Epidermal melanocyte (primary cell): ENCODE measurements around the gene GATA3.

Source experiments
- DNase-seq: peaks from one replicate; pipeline ENCODE4 v3.0.0; 2011; ENCODE audit warnings: low spot score; ENCODE audit not compliant: insufficient read length

GATA3 gene

GRCh38 chr10:8037941-8038894 is 16.3 kb upstream of the GATA3 start:
- no peak for DNase-seq

- no peak for DNase-seq
Observed at GRCh38 chr10:8039321-8039881, 15.1 kb upstream of the GATA3 start.

GRCh38 chr10:8040651-8041050 is 13.8 kb upstream of the GATA3 start:
- DNase-seq, result no peak

- no peak for DNase-seq
Observed at GRCh38 chr10:8041284-8041991, 13.1 kb upstream of the GATA3 start.

GRCh38 chr10:8041992-8042720 is 12.3 kb upstream of the GATA3 start:
- no peak for DNase-seq

- DNase-seq, result no peak
Observed at GRCh38 chr10:8042721-8043568, 11.5 kb upstream of the GATA3 start.

GRCh38 chr10:8043569-8044306 is 10.8 kb upstream of the GATA3 start:
- no peak for DNase-seq

GRCh38 chr10:8044331-8044907 is 10.1 kb upstream of the GATA3 start:
- DNase-seq, result no peak

- no peak for DNase-seq
Observed at GRCh38 chr10:8044908-8045725, 9.4 kb upstream of the GATA3 start.

GRCh38 chr10:8045726-8046494 is 8.6 kb upstream of the GATA3 start:
- DNase-seq, result no peak

GRCh38 chr10:8047452-8048280 is 6.8 kb upstream of the GATA3 start:
- no peak for DNase-seq

GRCh38 chr10:8048281-8049008 is 6.0 kb upstream of the GATA3 start:
- no peak for DNase-seq

- no peak for DNase-seq
Observed at GRCh38 chr10:8049045-8049864, 5.2 kb upstream of the GATA3 start.

- DNase-seq, result no peak
Observed at GRCh38 chr10:8049865-8050555, 4.5 kb upstream of the GATA3 start.

- DNase-seq, result no peak
Observed at GRCh38 chr10:8050556-8051108, 3.9 kb upstream of the GATA3 start.
